ENCODE results near the gene SUMF1. TPM values are rescaled to one million over a fixed set of nuclear protein-coding genes. Genes with fewer than 3 reads are reported as not detected.

Gene SUMF1
- total RNA-seq, 1 donor from 2014 or later: 44.5 TPM

DNA sequence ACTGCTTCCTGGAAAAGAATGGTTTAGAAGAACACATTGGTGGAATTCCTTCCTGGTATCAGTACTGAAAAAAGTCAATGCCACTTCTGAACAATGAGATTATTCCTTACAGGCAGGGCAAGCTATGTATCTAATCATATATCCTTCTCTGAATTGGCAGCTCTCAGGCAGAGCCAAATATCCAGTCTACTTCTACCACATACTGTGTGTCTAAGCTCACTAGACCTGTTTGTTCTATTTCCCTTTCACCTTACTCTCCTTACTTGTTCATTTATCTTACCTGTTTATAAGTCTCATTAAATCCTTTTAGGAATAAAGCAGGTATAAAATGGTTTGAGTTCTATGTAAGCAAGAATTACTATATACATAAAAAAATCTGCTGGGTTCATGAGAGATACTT is 155.6 kb downstream of the SUMF1 start:
- no peak for TF ChIP-seq CTCF (conservative IDR thresholded peaks at IDR 0.05; ENCODE audit: low read depth, low read length)
- DNase-seq (ENCODE audit: low read depth): no peak
- no peak overlapping the region for H3K4me3 ChIP-seq (ENCODE audit: low read depth, low read length)

Other genes with a start within 250 kb of the SUMF1 start
- gene SETMAR, start 163.9 kb downstream of the SUMF1 start, total RNA-seq: 18.4 and 19.5 TPM in 2 replicates
- gene ITPR1, start 26.1 kb upstream of the SUMF1 start, total RNA-seq: 4.3 and 4.6 TPM in 2 replicates

Data from epithelial cell of proximal tubule (primary cell).